ENCODE measurements around the gene MAP1B.

Gene MAP1B

DNA sequence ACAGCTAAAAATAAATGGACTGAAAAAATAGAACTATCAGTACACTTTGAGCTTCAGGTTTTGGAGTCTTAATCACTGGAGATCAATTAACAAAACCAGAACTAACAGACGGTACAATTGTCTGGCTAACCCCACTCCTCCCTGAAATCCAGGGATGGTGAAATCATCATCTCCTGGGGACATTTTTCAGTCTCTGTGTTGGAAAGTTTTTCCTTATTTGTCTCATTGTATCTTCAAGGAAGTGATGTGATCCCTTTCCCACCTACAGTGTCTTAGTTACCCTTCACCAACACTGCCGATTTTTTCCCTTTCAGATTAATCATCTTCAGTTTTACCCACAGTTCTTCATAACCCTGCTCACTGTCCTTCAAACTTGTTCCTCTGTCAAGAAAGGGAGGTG lies 81.9 kb downstream of the MAP1B start:
- TF ChIP-seq, protein P1, sequence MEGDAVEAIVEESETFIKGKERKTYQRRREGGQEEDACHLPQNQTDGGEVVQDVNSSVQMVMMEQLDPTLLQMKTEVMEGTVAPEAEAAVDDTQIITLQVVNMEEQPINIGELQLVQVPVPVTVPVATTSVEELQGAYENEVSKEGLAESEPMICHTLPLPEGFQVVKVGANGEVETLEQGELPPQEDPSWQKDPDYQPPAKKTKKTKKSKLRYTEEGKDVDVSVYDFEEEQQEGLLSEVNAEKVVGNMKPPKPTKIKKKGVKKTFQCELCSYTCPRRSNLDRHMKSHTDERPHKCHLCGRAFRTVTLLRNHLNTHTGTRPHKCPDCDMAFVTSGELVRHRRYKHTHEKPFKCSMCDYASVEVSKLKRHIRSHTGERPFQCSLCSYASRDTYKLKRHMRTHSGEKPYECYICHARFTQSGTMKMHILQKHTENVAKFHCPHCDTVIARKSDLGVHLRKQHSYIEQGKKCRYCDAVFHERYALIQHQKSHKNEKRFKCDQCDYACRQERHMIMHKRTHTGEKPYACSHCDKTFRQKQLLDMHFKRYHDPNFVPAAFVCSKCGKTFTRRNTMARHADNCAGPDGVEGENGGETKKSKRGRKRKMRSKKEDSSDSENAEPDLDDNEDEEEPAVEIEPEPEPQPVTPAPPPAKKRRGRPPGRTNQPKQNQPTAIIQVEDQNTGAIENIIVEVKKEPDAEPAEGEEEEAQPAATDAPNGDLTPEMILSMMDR (IDR thresholded peaks at IDR 0.05; ENCODE audit: low read depth, low read length), result no peak
- Histone ChIP-seq H3K4me1 (peaks cover 24% of the 10 kb centered on the region), H3K9me3 (no peaks in the 10 kb centered on the region), H3K36me3 (peaks cover 87% of the 10 kb centered on the region), H3K4me3 (ENCODE audit: low read depth, low read length) (no peak overlapping the region), H3K27me3 (no peaks in the 10 kb centered on the region)
- DNase-seq, result no peak

DNA sequence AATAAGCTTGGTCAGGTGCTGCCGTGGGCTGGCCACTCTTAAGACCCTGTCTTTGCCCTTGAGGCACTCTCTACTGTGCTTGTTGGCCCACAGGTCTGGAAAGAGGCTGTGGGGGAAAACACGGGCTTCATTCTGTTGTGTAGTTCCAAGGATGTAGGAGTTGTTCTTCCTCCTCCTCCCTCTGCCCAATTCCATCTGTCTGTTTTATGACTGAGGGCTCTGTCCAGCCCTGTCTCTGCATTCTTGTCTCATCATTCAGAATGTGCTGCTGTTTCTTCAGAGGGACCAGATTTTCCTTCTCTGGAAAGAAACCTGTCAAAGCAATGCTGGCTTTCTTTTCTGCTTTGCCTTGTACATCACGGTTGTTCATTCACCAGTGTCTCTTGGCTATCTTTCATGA lies 84.1 kb downstream of the MAP1B start:
- Histone ChIP-seq H3K4me3 (ENCODE audit: low read depth, low read length) (no peak overlapping the region), H3K36me3 (peaks cover 90% of the 10 kb centered on the region), H3K4me1 (peaks cover 24% of the 10 kb centered on the region), H3K9me3 (no peaks in the 10 kb centered on the region), H3K27me3 (no peaks in the 10 kb centered on the region)
- TF ChIP-seq, protein P1 (IDR thresholded peaks at IDR 0.05; ENCODE audit: low read depth, low read length), result no peak
- no peak for DNase-seq

DNA sequence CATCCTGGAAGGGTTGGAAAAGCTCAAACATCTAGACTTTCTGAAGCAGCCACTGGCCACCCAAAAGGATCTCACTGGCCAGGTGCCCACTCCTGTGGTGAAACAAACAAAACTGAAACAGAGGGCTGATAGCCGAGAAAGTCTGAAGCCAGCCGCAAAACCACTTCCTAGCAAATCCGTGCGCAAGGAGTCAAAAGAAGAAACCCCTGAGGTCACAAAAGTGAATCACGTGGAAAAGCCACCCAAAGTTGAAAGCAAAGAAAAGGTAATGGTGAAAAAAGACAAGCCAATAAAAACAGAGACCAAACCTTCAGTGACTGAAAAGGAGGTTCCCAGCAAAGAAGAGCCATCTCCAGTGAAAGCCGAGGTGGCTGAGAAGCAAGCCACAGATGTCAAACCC lies 87.6 kb downstream of the MAP1B start:
- no peak for DNase-seq
- peaks cover 92% of the 10 kb centered on the region for H3K36me3 ChIP-seq
- TF ChIP-seq, protein P1 (IDR thresholded peaks at IDR 0.05; ENCODE audit: low read depth, low read length), result no peak
- no peaks in the 10 kb centered on the region for H3K27me3 ChIP-seq
- H3K9me3 ChIP-seq, result no peaks in the 10 kb centered on the region
- H3K4me1 ChIP-seq, result peaks cover 24% of the 10 kb centered on the region
- H3K4me3 ChIP-seq (ENCODE audit: low read depth, low read length), result no peak overlapping the region

DNA sequence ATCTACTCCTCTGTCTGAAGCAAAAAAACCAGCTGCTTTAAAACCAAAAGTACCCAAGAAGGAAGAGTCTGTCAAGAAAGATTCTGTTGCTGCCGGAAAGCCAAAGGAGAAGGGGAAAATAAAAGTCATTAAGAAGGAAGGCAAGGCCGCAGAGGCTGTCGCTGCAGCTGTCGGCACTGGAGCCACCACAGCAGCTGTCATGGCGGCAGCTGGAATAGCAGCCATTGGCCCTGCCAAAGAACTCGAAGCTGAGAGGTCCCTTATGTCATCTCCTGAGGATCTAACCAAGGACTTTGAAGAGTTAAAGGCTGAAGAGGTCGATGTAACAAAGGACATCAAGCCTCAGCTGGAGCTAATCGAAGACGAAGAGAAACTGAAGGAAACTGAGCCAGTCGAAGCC lies 88.3 kb downstream of the MAP1B start:
- H3K4me3 ChIP-seq (ENCODE audit: low read depth, low read length), result no peak overlapping the region
- peaks cover 16% of the 10 kb centered on the region for H3K4me1 ChIP-seq
- DNase-seq, result no peak
- peaks cover 92% of the 10 kb centered on the region for H3K36me3 ChIP-seq
- TF ChIP-seq, protein P1 (IDR thresholded peaks at IDR 0.05; ENCODE audit: low read depth, low read length), result no peak
- no peaks in the 10 kb centered on the region for H3K27me3 ChIP-seq
- H3K9me3 ChIP-seq, result no peaks in the 10 kb centered on the region

DNA sequence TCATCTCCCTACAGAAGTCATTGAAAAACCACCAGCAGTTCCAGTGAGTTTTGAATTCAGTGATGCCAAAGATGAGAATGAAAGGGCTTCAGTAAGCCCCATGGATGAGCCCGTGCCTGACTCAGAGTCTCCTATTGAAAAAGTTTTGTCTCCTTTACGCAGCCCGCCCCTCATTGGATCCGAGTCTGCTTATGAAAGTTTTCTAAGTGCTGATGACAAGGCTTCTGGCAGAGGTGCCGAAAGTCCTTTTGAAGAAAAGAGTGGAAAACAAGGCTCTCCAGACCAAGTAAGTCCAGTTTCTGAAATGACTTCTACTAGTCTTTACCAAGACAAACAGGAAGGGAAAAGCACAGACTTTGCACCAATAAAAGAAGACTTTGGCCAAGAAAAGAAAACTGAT lies 90.1 kb downstream of the MAP1B start:
- no peaks in the 10 kb centered on the region for H3K4me1 ChIP-seq
- H3K4me3 ChIP-seq (ENCODE audit: low read depth, low read length), result no peak overlapping the region
- TF ChIP-seq, protein P1 (IDR thresholded peaks at IDR 0.05; ENCODE audit: low read depth, low read length), result no peak
- no peaks in the 10 kb centered on the region for H3K27me3 ChIP-seq
- H3K36me3 ChIP-seq, result peaks cover 92% of the 10 kb centered on the region
- DNase-seq, result no peak
- H3K9me3 ChIP-seq, result no peaks in the 10 kb centered on the region

DNA sequence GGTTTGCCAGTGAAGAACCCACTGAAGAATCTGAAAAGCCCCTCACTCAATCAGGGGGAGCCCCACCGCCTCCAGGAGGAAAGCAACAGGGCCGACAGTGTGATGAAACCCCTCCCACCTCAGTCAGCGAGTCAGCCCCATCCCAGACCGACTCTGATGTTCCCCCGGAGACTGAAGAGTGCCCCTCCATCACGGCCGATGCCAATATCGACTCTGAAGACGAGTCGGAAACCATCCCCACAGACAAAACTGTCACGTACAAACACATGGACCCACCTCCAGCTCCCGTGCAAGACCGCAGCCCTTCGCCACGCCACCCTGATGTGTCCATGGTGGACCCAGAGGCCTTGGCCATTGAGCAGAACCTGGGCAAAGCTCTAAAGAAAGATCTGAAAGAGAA lies 92.4 kb downstream of the MAP1B start:
- H3K9me3 ChIP-seq, result no peaks in the 10 kb centered on the region
- no peak for DNase-seq
- H3K4me3 ChIP-seq (ENCODE audit: low read depth, low read length), result no peak overlapping the region
- H3K4me1 ChIP-seq, result no peaks in the 10 kb centered on the region
- TF ChIP-seq, protein P1 (IDR thresholded peaks at IDR 0.05; ENCODE audit: low read depth, low read length), result no peak
- no peaks in the 10 kb centered on the region for H3K27me3 ChIP-seq
- H3K36me3 ChIP-seq, result peaks cover 97% of the 10 kb centered on the region
